ENCODE results near the gene MYL7.
"Not testable (repeated sequence)": the region's sequence is repeated elsewhere in the genome, so short reads cannot be mapped to it uniquely, and the experiment has no call there.

The MYL7 gene

GRCh38 chr7:44139311-44140010 is 1.7 kb downstream of the MYL7 start:
- Histone ChIP-seq H3K27ac (no peak overlapping the region), H3K4me3 (no peak overlapping the region)

GRCh38 chr7:44138698-44139097 is 2.4 kb downstream of the MYL7 start:
- H3K27ac ChIP-seq: no peak overlapping the region
- H3K4me3 ChIP-seq: no peak overlapping the region

DNA sequence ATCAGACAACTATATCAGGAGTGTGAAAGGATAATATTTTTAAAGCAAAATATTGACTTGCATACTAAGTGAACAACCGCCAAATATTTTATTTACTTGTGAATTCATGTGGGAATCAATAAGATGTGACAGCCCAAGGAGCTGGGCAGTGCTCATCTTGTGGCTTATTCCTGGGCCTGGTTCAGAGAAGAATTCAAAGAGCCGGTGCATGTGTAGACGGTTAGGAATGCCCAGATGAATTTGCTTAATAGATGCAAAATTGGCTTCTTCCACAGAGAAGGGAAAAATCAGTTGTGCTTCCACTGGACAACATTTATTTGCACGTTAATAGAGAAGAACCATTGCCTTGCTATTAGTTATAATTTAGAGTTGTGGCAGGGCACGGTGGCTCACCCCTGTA is 4.4 kb downstream of the MYL7 start:
- no peak overlapping the region for H3K27ac ChIP-seq
- H3K4me3 ChIP-seq: no peak overlapping the region

DNA sequence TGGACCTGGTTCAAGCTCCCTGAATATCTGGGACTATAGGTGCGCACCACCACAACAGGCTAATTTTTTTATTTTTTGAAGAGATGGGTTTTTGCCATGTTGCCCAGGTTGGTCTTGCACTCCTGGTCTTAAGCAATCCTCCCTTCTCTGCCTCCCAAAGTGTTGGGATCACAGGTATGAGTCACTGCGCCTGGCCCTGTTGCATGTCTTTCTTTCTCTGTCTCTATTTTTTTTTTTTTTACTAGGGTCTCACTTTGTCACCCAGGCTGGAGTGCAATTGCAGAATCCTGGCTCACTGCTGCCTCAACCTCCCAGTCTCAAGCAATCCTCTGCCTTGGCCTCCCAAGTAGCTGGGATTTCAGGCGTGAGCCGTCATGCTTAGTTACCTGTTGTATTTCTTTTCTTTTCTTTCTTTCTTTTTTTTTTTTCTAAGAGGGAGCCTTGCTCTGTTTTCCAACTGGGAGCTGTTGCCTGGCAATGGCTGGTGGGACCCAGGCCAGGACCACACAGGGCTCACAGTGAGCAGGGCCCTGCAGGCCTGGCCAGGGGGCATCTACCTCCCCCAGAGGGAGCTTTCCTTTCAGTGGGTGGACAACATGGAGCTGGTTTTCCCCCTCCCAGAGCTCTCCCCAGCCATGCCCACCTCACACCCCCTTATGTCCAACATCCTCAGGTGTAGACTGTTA is 6.0 kb downstream of the MYL7 start:
- Histone ChIP-seq H3K4me3 (no peak overlapping the region), H3K27ac (peak overlapping the region in 2 of 21 experiments; percentile 19 to 67)

- Histone ChIP-seq H3K27ac (no peak overlapping the region), H3K4me3 (no peak overlapping the region)
Observed at GRCh38 chr7:44133295-44133694, 7.8 kb downstream of the MYL7 start.

GRCh38 chr7:44132039-44132438 is 9.1 kb downstream of the MYL7 start:
- H3K4me3 ChIP-seq: no peak overlapping the region
- H3K27ac ChIP-seq: no peak overlapping the region

GRCh38 chr7:44131173-44132029 is 9.7 kb downstream of the MYL7 start:
- H3K4me3 ChIP-seq: no peak overlapping the region
- no peak overlapping the region for H3K27ac ChIP-seq

- Histone ChIP-seq H3K27ac (no peak overlapping the region), H3K4me3 (no peak overlapping the region)
Observed at GRCh38 chr7:44128721-44129582, 12.2 kb downstream of the MYL7 start.

- no peak overlapping the region for H3K4me3 ChIP-seq
Observed at GRCh38 chr7:44127161-44127560, 14.0 kb downstream of the MYL7 start.

DNA sequence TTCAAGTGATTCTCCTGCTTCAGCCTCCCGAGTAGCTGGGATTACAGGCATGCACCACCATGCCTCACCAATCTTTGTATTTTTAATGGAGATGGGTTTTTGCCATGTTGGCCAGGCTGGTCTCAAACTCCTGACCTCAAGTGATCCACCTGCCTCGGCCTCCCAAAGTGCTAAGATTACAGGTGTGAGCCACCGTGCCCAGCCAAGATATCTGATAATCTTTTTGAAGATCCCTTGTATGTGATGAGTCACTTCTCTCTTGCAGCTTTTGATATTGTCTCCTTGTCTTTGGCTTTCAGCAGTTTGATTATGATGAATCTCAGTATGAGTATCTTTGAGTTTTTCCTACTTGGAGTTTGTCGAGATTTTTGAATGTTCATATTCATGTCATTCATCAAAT is 14.6 kb downstream of the MYL7 start:
- not testable (repeated sequence) for H3K27ac ChIP-seq, H3K4me3 ChIP-seq

More at GRCh38 chr7:44127161-44127560, 14.0 kb downstream of the MYL7 start:
- no peak overlapping the region for H3K27ac ChIP-seq

DNA sequence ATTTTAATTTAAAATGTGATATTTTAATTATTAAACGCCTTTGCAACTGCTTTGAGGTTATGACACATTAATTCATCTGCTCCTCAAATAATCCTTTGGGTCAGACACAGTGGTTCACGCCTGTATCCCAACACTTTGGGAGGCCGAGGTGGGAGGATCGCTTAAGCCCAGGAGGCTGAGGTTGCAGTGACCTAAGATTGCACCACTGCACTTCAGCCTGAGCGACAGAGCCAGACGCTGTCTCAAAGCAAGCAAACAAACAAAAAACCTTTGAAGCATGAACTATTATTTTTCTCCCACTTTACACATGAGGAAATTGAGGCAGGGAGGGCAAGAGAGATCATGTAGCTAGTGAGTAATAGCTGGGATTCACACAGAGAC is 16.3 kb downstream of the MYL7 start:
- no peak overlapping the region for H3K27ac ChIP-seq

DNA sequence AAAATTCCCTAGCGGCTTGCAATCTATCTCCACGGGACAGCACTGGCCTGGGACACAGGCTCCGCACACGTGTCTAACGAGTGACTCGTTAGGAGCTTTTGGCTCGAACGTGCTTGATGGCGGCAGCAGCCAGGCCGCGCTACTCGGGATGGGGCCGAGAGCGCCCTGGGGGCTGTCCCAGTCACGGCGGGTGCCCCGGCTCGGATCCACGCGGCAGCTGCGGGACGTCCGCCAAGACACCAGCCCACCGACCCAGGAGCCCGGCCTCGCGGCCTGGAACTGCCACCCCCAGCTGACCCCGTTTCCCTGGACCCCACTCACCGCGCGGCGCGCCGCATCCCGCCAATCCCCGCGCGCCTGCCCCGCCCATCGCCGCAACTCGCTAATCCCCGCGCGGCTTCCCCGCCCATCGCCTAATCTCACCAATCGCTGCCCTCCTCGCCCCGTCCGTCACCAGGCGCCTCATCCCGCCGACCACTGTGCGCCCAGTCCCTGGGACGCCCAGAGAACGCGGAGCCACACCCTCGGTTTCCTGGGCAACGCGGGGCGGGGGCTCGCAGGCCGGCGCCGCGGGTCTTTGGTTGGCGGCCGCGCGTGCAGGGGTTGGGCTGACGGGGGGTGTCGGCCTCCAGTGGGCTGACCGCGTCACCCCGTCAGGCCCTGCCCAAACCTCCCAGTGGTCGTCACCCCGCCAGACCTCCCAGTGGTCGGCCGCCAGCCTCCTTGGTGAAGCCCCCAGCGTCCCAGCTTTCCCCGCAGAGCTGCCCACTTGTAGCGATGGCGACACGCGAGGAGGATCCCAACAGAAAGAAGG is 17.7 kb downstream of the MYL7 start, which contains the start of gene POLD2:
Gene POLD2 (minus strand): TSS at position 359 of the 814 bp plus-strand sequence. CDS start 1,495 bp downstream, outside the sequence.
- Histone ChIP-seq H3K4me3 (peak within 1 kb of the TSS; percentile 55 to 86 (median 76)), H3K27ac (peak within 1 kb of the TSS; percentile 39 to 91 (median 79))

More for the DNA sequence above, 16.3 kb downstream of the MYL7 start:
- no peak overlapping the region for H3K4me3 ChIP-seq

DNA sequence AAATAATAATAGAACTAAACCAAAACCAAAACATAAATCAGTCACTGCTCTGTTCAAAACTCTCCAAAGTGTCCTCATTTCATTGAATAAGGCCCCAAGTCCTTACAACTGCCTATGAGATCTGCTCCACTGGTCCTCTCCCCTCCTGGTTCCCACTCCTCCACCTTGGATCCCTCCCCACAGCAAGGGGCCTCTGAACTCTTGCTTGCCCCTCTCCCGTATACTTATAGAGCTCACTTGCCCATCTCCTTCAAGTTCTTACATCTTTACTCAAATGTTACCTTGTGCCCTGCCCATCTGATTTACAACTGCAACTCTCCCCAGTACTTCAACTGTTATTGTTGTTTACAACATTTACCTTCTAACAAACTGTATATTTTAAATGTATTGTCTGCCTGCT is 18.6 kb downstream of the MYL7 start:
- peak overlapping the region in 16 of 21 experiments; percentile 65 to 88 (median 79) for H3K27ac ChIP-seq
- peak overlapping the region; percentile 55 to 86 (median 76) for H3K4me3 ChIP-seq

DNA sequence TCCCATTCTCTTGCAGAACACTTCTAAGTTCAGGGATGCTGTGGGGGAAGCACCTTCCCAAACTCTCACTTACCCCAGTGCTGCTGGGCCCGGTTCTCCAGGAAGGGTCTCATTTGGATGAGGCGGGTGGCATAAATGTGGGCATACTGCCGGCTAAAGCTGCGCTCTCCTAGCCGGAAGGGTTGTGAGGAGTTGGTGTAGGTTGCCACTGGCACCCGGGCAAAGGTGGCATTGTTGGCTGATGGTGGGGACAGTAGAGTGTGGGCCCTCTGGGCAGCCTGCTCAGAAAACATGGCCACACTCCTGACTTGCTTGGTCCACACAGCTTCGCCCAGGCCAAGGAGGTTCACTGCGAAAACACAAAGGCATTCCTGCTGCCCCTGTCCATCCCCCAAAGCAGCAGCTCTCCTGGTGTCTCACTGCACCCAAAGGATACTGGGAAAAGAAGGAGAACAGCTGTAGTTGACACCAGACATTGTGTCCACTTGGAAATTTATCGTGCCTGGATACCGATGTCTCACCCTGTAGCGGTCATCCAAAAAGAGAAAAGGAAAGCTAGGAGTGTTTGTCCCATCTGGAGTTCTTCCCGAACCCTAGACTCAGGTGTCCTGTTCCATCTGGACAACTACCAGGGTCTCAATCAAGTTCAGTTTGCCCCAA is 19.2 kb downstream of the MYL7 start:
- Histone ChIP-seq H3K4me3 (no peak overlapping the region), H3K27ac (peak overlapping the region in 3 of 21 experiments; percentile 72 to 83 (median 77))

- no peak overlapping the region for H3K4me3 ChIP-seq
- H3K27ac ChIP-seq: no peak overlapping the region
Observed at GRCh38 chr7:44120395-44120794, 20.7 kb downstream of the MYL7 start.

GRCh38 chr7:44119829-44120380 is 21.2 kb downstream of the MYL7 start:
- Histone ChIP-seq H3K27ac (no peak overlapping the region), H3K4me3 (no peak overlapping the region)

GRCh38 chr7:44117801-44118429 is 23.2 kb downstream of the MYL7 start:
- Histone ChIP-seq H3K27ac (no peak overlapping the region), H3K4me3 (no peak overlapping the region)

All from skin epidermis (tissue), 12 donors.